Caki2 (cell line): Measurements from ENCODE around the gene CCNH. TPM values are rescaled to one million over a fixed set of nuclear protein-coding genes. Genes with fewer than 3 reads are reported as not detected.

Experiments
- DNase-seq: peaks from one replicate; pipeline ENCODE4 v3.0.0-alpha.2; 2015; ENCODE audit warnings: low read depth
- in situ Hi-C: cut with HindIII; loops from 2 replicates; pipeline ENCODE4 v1.10.0; 2016; ENCODE audit warnings: low sequenced_read_pairs, low pct_unique_long_range_greater_than_20kb, mixed read lengths
- total RNA-seq: library from RNA; depleted of rRNA; stranded (reverse); fragments of >200 nt; shearing (Covaris generic); gene quantifications from 2 replicates; pipeline ENCODE4 v1.2.3, GENCODE V29; 2014; ENCODE audit warnings: low replicate concordance

The CCNH gene
- total RNA-seq, 1 experiment from 2014 or later, result 42.9 TPM

DNA sequence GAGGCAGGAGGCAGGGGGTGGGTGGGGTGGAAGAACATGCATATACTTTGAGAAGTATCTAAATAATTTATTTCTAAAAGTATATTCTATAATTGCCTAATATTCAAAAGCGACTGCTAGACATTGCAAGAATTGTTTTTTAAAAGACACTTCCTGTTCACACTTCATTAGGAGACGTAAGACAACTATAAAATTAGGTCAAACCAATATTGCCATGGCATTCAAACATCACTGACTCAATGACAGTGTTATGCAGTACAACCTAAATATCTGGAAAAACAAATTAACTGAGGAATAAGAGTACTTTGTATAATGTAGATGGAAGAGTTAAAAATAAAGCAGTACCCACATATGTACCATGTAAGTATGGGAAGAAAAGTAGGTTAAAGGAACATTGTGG, 4.5 kb downstream of the CCNH start:
- in situ Hi-C loops, result no loop called here
- no peak for DNase-seq

DNA sequence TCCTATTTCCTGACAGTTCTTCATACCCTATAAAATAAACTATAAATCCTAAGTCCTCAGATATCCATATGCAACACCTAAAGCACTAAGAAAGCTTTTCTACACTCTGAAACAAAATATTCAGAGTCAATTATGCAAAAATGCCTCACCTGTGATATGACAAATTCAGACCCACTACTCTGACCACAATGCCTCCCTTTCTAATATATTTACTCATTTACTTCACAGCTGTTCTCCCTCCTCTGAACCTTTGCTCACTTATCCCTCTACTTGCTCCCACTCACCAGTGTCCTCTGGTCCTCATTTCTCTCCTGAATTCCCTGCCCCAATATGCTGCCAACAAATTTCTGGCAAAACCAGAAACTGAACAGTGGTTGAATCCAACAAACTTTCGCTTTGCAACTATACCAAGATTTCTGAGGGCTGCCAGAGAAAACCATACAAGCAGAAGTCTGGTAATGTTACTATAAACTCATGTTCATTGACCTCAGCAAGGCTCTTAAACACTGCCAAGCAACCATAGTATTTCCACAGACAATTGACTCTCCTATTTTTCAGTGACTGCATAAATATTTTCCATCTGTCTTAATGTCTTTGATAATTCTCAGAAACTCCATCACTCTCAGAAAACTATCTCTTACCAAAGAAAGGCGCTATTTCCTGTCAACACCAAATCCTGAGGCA, 7.1 kb downstream of the CCNH start:
- in situ Hi-C loops, result no loop called here

DNA sequence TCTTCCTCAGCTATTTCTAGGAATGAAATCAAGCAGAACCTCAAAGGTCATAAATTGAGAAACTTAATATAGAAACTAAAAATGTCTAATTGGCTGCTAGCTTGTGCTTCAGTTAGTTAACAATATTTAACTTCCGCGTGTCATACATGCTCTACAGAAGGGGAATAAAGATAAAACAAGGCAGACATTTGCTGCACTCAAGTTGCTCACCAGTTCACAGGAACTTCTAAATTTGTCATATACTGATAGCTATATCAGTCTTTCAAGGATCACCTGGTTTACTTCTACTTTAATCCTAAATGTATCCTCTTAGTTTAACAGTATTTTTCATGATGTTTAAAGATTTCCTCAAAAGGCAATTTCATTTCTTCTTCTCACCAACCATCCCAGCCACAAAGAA, 8.4 kb downstream of the CCNH start:
- in situ Hi-C loops, result no loop called here

More for the DNA sequence above, 7.1 kb downstream of the CCNH start:
- DNase-seq, result no peak

DNA sequence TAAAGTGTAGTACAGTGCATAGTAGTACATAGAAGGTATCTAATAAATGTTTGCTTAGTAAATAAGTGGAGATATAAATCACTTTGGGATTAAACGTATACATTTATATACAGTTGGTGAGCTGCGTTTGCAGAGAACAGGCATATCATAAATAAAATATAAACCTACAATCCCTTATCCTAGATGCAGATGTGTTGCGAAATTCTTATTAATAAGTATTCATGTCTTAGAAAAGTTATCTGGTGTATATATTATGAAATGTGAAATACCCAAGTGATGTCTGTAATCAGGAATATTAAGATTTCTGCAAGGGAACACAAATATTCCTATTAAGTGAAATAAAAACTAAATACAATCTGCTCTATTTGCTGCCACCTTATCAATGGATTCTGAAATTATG, 8.8 kb downstream of the CCNH start:
- no peak for DNase-seq
- in situ Hi-C loops, result no loop called here

More for the DNA sequence above, 8.4 kb downstream of the CCNH start:
- no peak for DNase-seq

DNA sequence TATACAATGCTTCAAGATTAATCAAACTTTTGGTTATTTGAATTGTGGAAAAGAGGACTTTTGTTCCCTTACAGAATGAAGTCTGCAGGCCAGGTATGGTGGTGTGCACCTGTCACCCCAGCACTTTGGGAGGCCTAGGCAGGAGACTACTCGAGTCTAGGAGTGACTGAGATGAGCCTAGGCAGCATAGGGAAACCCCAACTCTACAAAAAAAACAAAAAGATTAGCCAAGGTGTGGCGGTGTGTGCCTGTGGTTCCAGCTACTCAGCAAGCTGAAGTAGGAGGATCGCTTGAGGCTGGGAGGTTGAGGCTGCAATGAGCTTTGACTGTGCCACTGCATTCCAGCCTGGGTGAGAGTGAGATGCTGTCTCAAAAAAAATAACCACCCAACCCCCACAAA, 9.3 kb downstream of the CCNH start:
- DNase-seq, result no peak
- in situ Hi-C loops, result no loop called here

DNA sequence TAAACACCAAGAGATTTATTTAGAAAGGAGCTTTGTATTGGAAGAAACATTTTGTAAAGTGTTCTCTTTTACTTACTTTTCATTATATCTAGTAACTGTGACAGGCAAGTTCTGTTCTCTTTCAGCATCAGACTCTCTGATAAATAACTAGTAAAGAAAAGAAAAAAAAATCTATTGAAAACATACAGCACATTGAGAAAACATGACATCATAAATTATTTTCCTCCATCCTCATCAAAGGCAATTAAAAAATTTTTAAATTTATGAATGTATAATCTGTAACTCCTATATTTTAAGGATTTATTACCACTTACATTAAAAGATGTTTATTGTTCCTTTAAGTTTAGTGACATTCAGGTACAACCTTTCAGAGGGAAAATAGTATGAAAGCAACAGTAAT, 11.1 kb downstream of the CCNH start:
- in situ Hi-C loops, result no loop called here

DNA sequence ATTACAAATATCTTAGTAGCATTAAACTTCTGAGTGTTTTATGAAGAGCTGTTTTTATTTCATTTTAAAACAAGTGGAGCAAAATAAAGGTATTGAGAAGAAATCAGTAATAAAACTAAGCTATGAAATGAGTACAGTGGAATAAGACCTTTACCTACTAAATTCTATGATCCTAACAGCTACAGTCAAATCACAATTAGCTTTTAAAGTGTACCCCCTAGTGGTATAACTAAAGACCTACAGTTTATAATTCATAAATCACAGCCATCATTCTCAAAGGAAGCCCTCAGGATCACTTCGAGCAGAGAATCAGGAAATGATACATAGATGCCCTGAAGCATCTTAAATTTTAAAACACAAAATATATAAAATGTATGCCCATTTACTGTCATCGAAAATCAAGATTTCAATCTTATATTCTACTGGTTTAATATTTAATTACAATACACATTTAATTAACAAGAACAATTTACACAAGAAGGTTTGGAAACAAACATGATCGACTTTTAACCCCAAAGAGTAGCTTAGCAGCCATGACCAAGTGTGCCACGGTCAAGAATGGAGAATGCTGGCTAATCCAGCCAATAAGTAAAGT, 12.3 kb downstream of the CCNH start:
- in situ Hi-C loops, result no loop called here
- peak; percentile 18 for DNase-seq

More for the DNA sequence above, 11.1 kb downstream of the CCNH start:
- no peak for DNase-seq

DNA sequence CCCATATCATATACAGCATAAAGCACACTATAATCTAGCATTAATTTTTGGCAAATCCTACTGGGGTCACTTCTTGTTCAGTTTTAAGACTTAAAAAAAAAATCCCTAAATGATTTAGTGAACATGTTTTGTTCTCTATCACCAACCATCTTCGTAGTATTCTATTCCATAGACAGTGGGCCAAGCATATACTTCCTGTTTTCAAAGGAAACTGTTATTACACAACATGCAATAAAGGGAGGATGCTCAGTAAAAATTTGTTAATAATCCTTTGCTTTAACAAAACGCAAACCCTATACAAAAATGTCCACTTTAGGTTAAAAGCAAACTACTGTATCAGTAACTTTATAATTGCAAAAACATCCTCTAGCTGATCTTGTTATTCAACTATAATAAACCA, 13.0 kb downstream of the CCNH start:
- in situ Hi-C loops, result no loop called here
- DNase-seq, result no peak

DNA sequence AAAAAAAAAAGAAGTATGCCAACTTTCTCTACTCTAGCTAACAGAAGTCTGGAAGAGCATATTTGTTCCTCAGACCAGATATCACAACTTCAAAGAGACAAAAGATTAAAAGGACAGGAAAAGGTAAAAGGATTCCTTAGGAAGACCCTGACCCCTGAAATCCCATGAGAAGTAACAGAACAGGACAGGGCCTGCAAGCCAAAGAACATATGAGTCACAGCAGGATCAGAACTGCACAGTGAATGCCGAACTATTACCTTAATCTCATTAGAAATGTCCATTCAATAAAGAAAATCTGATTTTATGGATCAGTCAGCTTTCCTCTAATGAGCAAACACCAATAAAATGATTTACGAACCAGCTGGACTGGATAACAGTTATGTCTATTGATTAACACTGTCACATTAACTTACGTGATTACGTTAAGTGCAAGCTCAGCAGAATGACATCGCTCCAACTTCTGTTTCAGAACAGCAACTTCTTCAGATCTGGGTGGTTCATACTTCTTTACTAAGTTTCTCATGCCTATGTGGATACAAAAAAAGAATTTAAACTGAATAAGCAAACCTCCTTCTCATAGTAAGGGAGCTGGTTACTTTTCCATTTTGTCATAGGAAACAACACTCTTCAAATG, 13.6 kb downstream of the CCNH start:
- no peak for DNase-seq
- in situ Hi-C loops, result no loop called here

DNA sequence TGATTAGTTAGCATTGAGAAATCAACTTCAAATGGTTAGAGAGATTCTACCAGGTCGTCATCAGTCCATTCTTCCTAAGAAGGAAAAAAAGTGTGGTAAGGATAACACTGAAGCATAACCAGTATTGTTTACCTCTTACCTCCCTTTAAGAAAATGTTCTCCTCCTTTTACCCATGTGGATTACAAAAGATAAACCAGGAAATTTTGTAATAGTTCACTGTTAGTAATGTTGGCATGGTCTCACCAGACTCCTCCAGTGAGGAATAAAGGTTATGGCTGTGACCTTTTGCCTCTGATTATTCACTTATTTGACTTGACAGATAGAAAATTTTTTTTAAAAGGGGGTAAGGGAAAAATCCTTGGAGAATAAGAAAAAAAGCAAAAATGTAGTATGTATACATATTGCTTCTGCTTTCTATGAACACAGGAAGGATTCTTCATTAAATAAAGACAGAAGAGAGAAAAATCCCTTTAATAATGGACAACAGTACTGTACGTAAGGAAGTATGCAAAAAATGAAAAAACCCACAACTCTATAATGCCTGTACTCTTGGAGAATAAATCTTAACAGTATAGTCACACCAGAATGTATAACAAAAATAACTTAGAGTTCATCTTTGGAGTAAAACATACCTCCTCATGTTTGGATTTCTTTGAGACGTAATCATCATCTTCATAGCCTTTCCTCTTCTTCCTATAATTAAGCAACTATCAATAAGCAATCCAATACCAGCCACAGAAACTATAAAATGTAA, 18.1 kb downstream of the CCNH start:
- in situ Hi-C loops, result no loop called here
- peak; percentile 27 for DNase-seq

DNA sequence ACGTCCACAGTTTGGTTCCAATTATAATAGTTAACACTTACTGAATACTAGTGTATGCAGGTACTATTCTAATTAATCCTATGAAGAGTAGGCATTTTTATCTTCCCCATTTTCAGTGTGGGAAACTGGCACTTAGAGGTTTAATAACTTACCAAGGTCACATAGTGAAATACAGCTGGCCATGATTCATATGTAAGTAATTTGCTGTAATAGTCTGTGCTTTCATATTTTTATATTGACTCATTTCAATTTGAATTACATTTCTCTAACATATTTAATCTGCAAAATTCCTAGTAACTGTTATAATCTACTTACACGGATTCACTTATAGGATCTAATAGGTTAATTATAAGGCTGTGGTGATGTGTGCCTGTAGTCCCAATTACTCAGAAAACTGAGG, 19.4 kb downstream of the CCNH start:
- in situ Hi-C loops, result no loop called here
- DNase-seq, result peak; percentile 31

DNA sequence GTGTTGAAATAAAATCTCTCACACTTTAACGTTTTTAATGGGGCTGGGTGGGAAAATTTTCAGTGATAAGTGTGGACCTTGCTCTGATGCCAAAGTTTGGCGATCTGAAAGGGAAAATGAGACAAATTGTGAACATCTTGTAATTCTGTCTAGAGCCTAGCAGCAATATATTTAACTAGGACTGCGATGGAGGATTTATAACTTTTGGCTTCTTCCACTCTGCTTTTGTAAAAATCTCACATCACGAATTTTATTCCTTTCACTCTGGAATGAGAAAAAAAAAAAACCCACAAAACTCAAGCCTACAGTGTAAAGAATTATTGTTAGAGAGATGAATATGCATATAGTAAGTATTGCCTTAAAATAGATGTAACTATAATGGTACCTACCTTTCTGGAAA, 19.9 kb downstream of the CCNH start:
- DNase-seq, result no peak
- in situ Hi-C loops, result no loop called here

DNA sequence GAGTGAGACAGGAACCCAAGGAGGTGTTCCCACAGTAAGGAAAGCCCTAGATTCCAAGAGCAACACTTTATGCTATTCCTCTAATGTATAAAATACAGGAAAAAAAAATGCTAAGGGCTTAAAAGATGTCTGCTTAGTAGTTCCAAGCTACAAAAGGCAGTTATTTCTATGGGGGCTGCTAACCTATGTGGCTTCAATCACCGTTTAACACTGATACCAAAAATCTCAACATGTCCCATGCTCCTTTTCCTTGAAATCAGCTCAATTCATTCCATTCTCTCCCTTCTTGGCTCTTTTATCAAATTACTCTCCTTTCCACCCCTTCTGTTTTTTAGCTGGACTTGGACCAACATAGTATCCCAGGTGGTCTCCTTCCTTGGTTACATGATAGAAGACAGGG, 20.6 kb downstream of the CCNH start:
- in situ Hi-C loops, result no loop called here

DNA sequence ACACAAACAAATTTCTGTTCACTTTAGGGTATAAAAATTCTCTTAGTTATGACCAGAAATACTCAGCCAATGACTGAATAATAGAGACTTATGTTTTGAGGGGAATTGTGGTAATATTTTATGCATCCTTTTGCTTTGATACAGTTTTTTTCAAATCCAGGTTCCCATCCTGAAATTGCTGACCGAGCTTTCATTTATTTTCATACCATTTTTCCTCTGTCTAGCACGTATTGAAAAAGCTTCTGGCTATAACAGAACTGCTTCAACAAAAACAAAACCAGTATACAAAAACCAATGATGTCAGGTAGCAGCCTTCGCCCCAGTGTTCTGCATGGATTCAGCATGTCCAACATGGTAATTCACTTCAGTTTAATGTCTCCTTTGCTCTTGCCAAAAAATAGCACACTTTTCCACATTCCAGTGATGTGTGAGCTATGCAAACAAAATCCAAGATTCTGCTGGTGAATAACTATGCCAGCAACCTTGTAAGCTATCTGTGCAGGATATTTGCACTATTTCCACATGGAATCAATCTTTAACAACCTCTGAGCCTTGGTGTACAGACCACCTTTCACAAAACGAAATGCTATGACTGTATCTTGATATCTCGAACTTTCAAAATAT, 22.0 kb downstream of the CCNH start:
- in situ Hi-C loops, result no loop called here
- DNase-seq, result no peak

More for the DNA sequence above, 20.6 kb downstream of the CCNH start:
- DNase-seq, result no peak

DNA sequence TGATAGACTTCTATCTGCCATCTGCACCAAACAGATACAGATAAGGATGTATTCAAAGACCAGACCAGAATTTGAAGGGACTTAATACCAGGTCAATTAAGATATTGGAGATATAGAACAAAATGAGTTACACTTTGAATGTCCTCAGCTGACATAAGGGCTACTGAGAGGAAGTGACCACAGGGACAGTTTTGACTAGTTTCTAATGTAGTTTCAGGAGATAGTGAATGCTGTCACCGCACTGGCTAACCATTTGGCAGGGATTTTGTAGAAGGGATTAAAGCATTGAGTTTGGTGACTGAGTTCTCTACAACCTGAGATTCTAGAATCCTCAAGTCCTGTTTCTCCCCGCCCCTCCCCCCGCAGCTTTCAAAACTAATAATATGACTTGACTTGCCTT, 22.7 kb downstream of the CCNH start:
- DNase-seq, result no peak
- in situ Hi-C loops, result no loop called here

DNA sequence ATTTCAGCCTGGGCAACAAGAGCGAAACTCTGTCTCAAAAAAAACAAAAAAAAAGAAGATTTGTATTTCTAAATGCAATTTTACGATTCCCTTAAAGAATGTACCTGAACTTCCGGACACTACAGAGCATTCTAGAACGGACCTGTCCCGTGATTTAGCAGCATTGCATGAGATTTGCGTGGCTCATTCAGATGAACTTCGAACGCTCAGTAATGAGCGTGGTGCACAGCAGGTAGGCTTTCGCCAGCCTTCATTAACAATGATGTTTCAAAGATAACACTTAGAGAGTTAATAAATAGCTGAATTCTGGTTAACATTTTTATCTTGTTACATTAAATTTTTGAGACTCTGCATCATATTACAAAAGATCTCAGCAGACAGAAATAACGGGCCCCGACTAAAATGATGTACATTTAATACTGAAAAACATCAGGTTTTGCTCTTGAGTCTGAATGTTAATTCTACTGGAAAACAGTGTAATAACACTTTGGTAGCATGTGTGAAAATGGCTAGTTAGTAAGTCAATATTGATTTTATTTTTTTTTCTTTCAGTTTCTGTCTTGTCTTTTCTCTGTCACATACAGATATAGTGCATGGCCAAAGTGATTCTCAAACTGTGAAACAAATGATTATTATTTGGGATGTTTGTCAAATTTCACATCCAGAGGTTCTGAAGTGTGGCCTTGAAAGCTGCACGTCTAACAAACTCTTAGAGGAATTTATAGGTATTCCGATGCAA, 23.3 kb downstream of the CCNH start:
- in situ Hi-C loops, result no loop called here
- no peak for DNase-seq

DNA sequence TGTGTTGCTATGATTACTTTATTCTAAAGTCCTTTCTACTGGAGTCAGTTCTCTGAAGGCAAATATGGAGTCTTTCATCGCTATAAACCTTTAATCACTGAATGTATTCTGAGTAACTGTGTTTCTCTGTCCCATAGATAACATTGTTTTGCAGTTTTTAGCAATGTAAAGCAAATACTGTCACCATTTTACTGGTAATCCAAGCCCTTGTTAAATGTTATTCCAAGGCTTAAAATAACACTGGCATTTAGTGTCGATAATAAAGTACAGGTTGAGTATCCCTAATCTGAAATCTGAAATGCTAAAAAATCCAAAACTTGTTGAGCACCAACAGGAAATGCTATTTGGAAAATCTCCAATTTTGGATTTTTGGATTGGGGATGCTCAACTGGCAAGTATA, 24.6 kb downstream of the CCNH start:
- no peak for DNase-seq
- in situ Hi-C loops, result no loop called here

DNA sequence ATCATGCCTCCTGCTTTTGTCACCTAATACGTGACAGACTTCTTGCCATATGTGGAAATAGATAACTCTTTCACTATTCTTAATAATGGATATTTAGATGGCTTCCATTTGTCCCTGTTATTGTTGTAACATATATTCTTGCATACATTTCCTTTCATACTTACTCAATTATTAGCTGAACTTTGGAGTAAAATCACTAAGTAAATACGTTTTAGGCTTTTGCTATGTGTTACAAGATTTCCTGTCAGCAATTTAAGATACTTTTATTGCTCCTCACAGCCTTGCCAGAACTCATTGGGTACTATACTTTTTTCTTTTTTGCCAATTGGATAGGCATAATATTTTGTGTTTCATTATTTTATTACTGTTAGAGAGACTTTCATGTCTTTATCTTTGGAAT, 26.9 kb downstream of the CCNH start:
- in situ Hi-C loops, result no loop called here

More for the DNA sequence above, 26.9 kb downstream of the CCNH start:
- DNase-seq, result no peak
